Measurements from ENCODE around the gene OSBP. TPM values are rescaled to one million over a fixed set of nuclear protein-coding genes. Genes with fewer than 3 reads are reported as not detected.

Gene OSBP
- total RNA-seq, 4 donors from 2014 or later, result 19.4 to 28.8 (median 23.3) TPM

DNA sequence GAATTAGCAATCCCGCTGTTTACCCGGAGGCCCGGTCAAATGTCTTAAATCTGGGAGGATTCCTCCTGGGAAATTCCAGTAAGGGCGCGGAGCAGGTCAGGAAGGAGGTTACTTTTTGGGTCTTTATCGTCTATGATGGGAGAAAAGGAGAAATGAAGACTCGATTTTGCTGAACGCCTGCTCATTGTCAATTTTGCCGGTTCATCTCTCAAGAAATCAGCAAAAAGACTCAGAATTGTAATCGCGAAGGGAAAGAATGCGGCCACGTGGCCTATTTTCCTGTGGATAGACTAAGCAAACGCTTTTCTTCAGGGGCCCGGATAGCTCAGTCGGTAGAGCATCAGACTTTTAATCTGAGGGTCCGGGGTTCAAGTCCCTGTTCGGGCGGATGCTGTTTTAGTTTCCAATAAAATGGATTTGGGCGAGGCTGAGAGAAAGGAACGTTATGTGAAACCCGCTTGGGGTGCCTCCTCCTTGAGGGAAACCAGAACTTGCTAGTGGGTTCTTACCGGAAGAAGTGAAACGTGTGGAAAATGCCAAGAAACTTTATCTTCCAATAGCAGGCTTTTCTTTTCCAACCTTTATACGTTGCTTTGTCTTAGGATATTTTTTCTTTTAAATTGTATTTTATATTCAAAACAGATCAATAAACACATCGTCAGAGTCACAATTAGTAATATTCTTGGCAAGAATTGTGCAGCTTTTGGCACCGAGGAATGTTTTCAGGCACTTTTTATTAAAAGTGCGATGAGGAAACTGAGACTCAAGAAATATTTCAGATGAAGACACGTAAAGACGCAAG lies 59.3 kb downstream of the OSBP start:
- 7 to 15% methylated on average over 26 to 27 of the region's 30 CpGs for WGBS, 2 donors
- TF ChIP-seq POLR2A (IDR thresholded peaks at IDR 0.05), result no peak
- TF ChIP-seq, protein P1, sequence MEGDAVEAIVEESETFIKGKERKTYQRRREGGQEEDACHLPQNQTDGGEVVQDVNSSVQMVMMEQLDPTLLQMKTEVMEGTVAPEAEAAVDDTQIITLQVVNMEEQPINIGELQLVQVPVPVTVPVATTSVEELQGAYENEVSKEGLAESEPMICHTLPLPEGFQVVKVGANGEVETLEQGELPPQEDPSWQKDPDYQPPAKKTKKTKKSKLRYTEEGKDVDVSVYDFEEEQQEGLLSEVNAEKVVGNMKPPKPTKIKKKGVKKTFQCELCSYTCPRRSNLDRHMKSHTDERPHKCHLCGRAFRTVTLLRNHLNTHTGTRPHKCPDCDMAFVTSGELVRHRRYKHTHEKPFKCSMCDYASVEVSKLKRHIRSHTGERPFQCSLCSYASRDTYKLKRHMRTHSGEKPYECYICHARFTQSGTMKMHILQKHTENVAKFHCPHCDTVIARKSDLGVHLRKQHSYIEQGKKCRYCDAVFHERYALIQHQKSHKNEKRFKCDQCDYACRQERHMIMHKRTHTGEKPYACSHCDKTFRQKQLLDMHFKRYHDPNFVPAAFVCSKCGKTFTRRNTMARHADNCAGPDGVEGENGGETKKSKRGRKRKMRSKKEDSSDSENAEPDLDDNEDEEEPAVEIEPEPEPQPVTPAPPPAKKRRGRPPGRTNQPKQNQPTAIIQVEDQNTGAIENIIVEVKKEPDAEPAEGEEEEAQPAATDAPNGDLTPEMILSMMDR (IDR thresholded peaks at IDR 0.05), result no peak
- H3K27ac ChIP-seq, result peak overlapping the region; percentile 32 to 70 (median 51)
- no peaks in the 10 kb centered on the region for H3K27me3 ChIP-seq
- no peaks in the 10 kb centered on the region for H3K9me3 ChIP-seq
- H3K36me3 ChIP-seq, result no peaks in the 10 kb centered on the region
- peak overlapping the region in 3 of 4 donors; percentile 23 to 58 (median 41) for H3K4me3 ChIP-seq
- DNase-seq, result no peak
- peaks cover 0 to 52% (median 2%) of the 10 kb centered on the region in 3 donors for H3K4me1 ChIP-seq
- intact Hi-C loops (cut with DNase I), result no loop called here

- H3K4me1 ChIP-seq, result peaks cover 0 to 53% (median 0%) of the 10 kb centered on the region in 3 donors
- H3K4me3 ChIP-seq, result peak overlapping the region in 3 of 4 donors; percentile 23 to 58 (median 41)
- H3K36me3 ChIP-seq, result no peaks in the 10 kb centered on the region
- DNase-seq, result no peak
- TF ChIP-seq, protein P1 (IDR thresholded peaks at IDR 0.05), result no peak
- no peak for TF ChIP-seq POLR2A (IDR thresholded peaks at IDR 0.05)
- no peaks in the 10 kb centered on the region for H3K27me3 ChIP-seq
- intact Hi-C loops (cut with DNase I), result no loop called here
- H3K27ac ChIP-seq, result peak overlapping the region; percentile 32 to 70 (median 51)
- H3K9me3 ChIP-seq, result no peaks in the 10 kb centered on the region
- 35 to 44% methylated on average over 6 to 17 of the region's 17 CpGs for WGBS, 2 donors
Measured at GRCh38 chr11:59555601-59556114, 59.9 kb downstream of the OSBP start.

DNA sequence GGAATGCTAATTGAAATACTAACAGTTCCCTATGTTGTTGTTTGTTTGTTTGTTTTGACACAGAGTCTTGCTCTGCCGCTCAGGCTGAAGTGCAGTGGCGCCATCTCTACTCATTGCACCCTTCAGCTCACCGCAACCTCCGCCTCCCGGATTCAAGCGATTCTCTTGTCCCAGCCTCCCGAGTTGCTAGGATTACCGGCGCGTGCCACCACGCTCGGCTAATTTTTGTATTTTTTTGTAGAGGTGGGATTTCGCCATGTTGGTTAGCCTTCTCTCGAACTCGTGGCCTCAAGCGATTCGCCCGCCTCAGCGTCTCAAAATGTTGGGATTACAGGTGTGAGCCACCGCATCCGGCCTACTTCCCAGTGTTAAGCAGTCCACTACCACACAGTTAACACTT lies 62.3 kb downstream of the OSBP start:
- TF ChIP-seq, protein P1 (IDR thresholded peaks at IDR 0.05), result no peak
- TF ChIP-seq POLR2A (IDR thresholded peaks at IDR 0.05), result no peak
- Histone ChIP-seq H3K27me3 (no peaks in the 10 kb centered on the region), H3K4me3 (no peak overlapping the region), H3K27ac (no peak overlapping the region), H3K4me1 (peaks cover 0 to 60% (median 0%) of the 10 kb centered on the region in 3 donors), H3K9me3 (no peaks in the 10 kb centered on the region), H3K36me3 (no peaks in the 10 kb centered on the region)
- intact Hi-C loops (cut with DNase I), result no loop called here
- WGBS, 2 donors, result 94% methylated on average over 16 to 21 of the region's 21 CpGs
- DNase-seq, result no peak

DNA sequence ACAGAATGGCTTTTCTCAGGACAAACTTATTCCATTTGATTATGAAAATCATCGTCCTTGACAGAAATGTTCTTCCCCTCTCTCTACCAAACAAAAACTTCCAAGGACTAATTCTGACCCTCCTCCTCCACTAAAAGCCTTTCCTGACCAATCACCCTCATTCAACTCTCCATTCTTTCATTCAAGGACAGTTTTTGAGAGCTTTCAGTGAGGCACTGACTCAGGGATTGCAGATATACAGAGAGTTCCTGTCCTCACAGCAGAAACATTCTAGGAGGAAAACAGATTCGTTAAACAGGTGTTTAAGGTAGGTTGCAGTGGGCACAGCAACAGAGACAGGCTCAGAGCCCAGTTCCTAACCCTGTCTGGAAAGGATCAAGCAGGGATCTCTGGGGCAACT lies 62.7 kb downstream of the OSBP start:
- TF ChIP-seq, protein P1 (IDR thresholded peaks at IDR 0.05), result no peak
- TF ChIP-seq POLR2A (IDR thresholded peaks at IDR 0.05), result no peak
- Histone ChIP-seq H3K36me3 (no peaks in the 10 kb centered on the region), H3K4me3 (no peak overlapping the region), H3K27ac (peak overlapping the region in 1 of 4 donors; percentile 20), H3K9me3 (no peaks in the 10 kb centered on the region), H3K4me1 (peaks cover 0 to 57% (median 0%) of the 10 kb centered on the region in 3 donors), H3K27me3 (no peaks in the 10 kb centered on the region)
- no peak for DNase-seq
- intact Hi-C loops (cut with DNase I), result no loop called here
- WGBS, 2 donors, result 46 to 55% methylated on average over 2 of the region's 2 CpGs

Data from esophagus squamous epithelium (tissue), 5 donors.